ENCODE results near the gene PDE11A.

GRCh38 chr2:177930916-177931315, 141.7 kb downstream of the PDE11A start:
- TF ChIP-seq CTCF (IDR thresholded peaks at IDR 0.05) = no peak
- TF ChIP-seq ZFX (IDR thresholded peaks at IDR 0.05; ENCODE audit: borderline replicate concordance) = no peak
